ENCODE results near the gene OPN3.

The OPN3 gene

GRCh38 chr1:241631674-241632073 is 8.5 kb downstream of the OPN3 start:
- no peak overlapping the region for H3K4me3 ChIP-seq (ENCODE audit: low read depth, low read length)
- no peak for TF ChIP-seq CTCF (IDR thresholded peaks at IDR 0.05; ENCODE audit: low read depth, low read length)

GRCh38 chr1:241630899-241631298 is 9.3 kb downstream of the OPN3 start:
- no peak overlapping the region for H3K4me3 ChIP-seq (ENCODE audit: low read depth, low read length)
- no peak for TF ChIP-seq CTCF (IDR thresholded peaks at IDR 0.05; ENCODE audit: low read depth, low read length)

- no peak for TF ChIP-seq CTCF (IDR thresholded peaks at IDR 0.05; ENCODE audit: low read depth, low read length)
Observed at GRCh38 chr1:241630476-241630875, 9.7 kb downstream of the OPN3 start.

GRCh38 chr1:241630005-241630404 is 10.2 kb downstream of the OPN3 start:
- no peak overlapping the region for H3K4me3 ChIP-seq (ENCODE audit: low read depth, low read length)
- no peak for TF ChIP-seq CTCF (IDR thresholded peaks at IDR 0.05; ENCODE audit: low read depth, low read length)

More at GRCh38 chr1:241630476-241630875, 9.7 kb downstream of the OPN3 start:
- no peak overlapping the region for H3K4me3 ChIP-seq (ENCODE audit: low read depth, low read length)

- peak; percentile 38; the same call in 1 of the 2 replicates for TF ChIP-seq CTCF (IDR thresholded peaks at IDR 0.05; ENCODE audit: low read depth, low read length)
- no peak overlapping the region for H3K4me3 ChIP-seq (ENCODE audit: low read depth, low read length)
Observed at GRCh38 chr1:241627453-241628259, 12.5 kb downstream of the OPN3 start.

GRCh38 chr1:241624935-241625334 is 15.2 kb downstream of the OPN3 start:
- TF ChIP-seq CTCF (IDR thresholded peaks at IDR 0.05; ENCODE audit: low read depth, low read length): no peak
- H3K4me3 ChIP-seq (ENCODE audit: low read depth, low read length): no peak overlapping the region

- no peak overlapping the region for H3K4me3 ChIP-seq (ENCODE audit: low read depth, low read length)
- no peak for TF ChIP-seq CTCF (IDR thresholded peaks at IDR 0.05; ENCODE audit: low read depth, low read length)
Observed at GRCh38 chr1:241622669-241623068, 17.5 kb downstream of the OPN3 start.
